ENCODE data around the gene FGFR1OP2.

The FGFR1OP2 gene

DNA sequence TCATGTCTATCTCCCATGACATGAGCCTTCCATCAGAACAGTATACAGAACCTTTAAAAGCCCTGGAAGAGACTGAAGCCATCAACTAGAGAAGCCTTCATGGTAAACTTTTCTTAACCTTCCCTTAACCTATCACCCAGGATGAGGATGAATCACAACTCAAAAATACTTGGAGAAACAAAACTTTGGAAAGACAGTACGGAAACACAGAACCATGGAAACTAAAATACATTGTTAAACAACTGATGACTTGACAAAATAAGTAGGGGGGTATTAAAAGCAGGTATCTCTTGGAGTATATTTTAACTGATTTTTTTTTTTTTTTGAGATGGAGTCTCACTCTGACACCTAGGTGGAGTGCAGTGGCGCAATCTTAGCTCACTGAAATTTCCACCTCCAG lies 67.2 kb downstream of the FGFR1OP2 start:
- no peak for DNase-seq

DNA sequence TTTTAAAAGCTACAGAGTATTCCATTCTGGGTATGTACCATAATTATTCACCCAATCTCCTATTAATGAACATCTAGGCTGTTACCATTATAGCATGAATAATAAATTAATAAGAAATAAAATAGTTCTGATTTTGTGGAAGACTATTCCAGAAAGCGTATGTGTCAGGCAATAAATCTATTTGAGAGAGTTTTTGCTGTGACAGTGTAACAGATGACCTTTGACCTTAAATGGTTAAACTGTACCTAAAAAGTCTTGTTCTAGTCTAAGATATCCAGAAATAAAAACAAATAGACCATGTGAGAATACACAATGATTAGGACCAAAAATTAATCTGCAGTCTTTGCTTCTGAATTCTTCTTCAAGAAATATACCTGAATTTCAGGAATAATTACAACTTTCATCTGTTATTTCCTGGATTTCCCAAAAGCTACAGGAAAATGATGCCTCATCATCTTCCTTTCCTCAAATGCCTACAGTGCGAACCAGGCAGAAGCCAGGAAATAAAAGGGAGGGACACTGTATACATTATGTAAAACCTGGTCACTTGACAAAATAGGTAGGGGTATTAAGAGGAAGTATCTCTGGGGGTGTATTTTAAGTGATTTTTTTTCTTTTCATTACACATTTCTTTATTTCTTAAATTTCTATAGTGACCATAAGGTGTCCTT lies 68.7 kb downstream of the FGFR1OP2 start:
- no peak for DNase-seq

DNA sequence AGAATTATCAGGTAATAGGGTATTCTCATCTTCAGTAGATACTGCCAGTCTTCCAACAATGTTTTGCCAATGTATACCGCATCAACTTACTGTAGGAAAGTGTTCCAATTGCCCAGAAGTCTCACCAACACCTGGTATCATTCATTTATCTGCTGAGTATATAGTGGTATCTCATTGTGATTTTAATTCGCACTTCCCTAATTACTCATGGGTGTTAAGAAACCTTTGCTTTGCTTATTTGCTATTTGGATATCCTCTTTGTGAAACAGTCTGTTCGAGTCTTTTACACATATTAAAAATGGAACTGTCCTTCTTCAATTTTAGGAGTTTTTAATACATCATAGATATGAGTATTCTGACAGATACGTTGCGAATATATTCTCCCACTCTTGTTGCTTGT lies 69.8 kb downstream of the FGFR1OP2 start:
- DNase-seq: no peak

DNA sequence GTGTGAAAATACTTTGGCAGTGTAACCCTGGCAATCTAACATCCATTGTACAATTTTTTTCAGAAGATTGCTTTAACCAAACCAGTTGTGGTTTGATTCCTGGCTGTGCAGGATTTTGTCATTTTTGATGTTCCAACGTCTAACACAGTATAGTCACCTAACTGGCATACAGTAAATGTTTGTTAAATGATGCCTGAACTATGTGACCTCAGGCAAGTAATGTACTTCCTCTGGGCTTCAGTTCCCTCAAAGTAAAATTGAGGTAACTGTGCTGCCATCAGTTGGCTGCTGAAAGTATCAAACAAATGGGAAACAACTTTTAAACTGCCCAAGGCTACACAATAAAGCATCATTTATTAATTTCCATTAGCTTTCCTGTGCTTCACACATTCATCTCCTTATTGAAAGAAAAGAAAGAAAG lies 71.6 kb downstream of the FGFR1OP2 start:
- no peak for DNase-seq

DNA sequence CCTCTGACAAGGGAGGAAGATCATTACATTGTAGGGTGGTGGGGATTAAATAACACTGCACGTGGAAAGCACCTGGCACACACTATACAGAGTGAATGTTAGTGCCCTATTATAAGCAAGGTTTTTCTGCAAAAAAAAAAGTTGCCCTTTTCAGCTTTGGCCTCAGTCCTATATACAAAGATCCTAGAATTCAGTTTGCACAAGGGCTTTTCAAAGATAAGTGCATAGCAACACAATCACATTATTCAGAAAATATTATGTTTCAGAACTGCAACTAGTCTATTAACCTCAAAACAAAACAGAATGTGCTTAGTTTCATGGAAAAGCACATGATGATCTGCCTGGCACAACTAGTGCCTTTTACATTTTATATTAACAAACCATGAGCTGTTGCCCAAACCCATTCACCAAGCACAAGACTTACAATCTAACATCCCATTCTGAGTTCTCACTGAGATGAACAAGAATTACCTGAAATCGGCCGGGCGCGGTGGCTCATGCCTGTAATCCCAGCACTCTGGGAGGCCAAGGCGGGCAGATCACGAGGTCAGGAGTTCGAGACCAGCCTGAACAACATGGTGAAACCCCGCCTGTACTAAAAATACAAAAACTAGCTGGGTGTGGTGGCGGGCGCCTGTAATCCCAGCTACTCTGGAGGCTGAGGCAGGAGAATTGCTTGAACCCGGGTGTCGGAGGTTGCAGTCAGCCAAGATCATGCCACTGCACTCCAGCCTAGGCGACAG lies 74.1 kb downstream of the FGFR1OP2 start:
- no peak for DNase-seq

DNA sequence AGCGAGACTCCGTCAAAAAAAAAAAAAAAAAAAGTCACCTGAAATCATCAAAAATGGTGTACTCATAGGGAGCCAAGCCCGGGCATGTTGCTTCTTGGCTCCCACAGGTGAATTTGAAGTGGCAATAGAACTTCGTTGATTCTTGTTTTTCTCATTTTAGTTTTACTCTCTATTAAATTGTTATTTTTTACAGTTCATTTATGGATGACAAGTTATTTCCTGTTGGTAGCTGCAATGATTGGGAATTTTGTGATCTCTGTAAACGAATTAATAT lies 74.6 kb downstream of the FGFR1OP2 start:
- DNase-seq: no peak

DNA sequence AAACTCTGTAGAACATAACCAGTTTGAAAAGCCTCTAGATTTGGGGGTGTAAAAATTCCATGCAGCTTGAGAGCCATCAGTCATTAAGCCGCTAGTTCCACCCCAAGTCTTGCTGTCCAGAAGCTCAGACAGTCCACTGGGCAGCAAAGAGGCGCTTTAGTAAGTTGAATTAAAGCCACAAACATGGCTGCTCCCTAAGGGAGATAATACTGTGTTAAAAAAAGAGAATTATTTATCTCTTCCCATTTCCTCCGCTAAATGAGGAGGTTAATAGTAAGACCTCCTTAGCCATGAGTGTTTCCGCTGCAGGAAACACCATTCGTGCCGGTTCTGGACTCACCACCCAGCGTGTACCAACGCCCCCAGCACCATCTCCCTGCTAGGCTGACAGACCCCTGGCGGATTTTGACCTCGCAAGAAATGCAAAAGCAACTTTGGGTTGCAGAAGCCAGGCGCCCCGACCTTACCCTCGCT lies 75.4 kb downstream of the FGFR1OP2 start:
- no peak for DNase-seq

DNA sequence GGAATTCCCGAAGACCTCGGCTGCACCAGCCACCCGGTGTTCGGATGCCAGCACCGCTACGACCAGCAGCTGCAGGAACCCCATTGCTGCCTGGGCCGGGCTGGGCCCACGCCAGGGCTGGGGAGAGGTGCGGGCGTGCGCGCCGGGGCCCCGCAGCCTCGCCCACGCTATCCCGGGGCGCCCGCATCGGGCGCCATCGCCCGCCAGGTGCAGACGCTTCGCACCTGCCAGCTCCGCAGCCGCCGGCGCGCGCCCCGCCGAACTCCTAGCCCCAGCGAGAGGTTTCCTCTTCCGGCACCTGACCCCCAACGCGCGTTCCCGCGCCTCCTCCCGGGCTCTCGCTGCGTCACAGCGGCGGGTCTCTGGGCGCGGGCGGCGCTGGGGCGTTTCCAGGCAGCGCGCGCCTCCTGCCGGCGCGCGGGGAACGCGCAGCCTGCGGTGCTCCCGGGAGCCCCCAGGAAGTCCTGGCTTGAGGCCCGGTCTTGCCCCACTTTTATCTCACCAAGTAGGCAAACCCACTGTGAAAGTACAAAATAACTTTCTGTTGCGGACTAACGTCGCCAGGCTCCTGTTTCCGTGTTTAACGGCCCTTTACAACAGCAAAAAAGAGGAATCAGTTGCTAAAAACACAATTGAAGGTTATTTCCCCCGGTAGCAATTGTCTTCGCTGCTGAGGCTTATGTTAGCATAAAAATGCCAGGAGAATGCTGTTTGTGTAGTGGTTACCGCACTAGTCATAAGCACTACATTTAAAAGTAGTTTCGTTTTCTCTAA lies 76.0 kb downstream of the FGFR1OP2 start, which contains the start of gene TM7SF3:
TM7SF3 (minus strand) TSS at position 300 of the 774 bp plus-strand sequence; CDS start at position 84, 216 bp downstream.
- peak; percentile 94 for DNase-seq

DNA sequence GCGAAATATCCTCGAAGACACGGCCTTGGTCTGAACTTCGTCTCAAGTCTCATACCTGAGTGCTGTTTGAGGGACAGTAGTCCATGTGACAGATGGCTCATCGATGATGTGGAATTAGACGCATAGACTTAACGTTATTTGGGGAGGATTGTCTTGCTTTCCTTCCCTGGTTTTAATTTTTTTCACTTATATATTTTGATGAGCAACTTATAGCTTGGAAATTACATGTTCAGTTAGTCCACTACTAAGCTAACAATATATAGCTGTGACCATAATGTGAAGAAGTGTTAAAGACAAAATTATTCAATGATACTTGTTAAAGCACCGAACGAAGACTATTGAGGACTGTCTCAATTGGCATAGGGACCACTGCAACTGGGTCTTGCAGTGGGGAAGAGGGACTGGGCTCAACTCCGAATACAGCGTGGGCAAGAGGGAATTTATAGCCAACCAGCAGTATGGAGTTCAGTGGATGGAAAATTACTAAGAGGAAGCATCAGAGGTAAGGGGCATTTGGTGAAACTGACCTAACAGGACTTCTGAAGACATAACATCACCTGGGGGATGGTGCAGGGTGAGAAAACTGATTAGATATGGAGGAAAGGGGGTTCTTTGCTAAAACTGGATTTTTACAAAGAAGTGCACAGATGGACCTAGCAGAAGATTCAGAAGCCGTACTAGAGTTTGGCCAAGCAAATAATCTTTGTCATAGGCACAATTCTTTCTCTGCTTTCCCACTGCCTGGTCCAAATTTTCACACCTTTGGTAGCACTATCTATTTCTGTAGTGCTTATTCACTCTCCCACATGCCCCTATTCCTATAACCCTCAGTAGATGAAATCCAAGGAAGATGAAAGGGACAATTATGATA lies 76.8 kb downstream of the FGFR1OP2 start:
- no peak for DNase-seq

DNA sequence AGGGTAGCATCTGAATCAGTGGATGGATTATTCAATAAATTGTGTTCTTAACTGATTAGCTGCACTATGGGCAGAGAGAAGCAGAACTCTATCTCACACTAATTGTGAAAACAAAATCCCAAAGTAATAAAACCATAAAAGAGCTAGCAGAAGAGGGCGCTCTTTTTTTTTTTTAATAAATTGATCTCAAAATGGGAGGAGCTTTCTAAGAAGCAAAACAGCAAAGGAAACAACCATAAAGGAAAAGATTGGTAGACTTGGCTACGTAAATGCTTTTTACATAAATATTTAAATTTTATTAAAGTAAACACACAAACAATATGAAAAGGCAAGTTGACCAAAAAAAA lies 77.4 kb downstream of the FGFR1OP2 start:
- no peak for DNase-seq
